HG02759 (cell line): Measurements from ENCODE around the gene TENM4.
"Not testable (repeated sequence)": the region's sequence is repeated elsewhere in the genome, so short reads cannot be mapped to it uniquely, and the experiment has no call there.

Experiments used
- ATAC-seq: cut with Tn5 transposase; IDR thresholded peaks from one replicate; pipeline ENCODE4 v1.9.1; 2021; ENCODE audit warnings: mild to moderate bottlenecking, moderate library complexity; ENCODE audit not compliant: unreplicated experiment

Gene TENM4

GRCh38 chr11:78993802-78994430, 446.9 kb downstream of the TENM4 start:
- no peak for ATAC-seq

- ATAC-seq = no peak
These were observed 449.1 kb downstream of the TENM4 start for GRCh38 chr11:78991681-78992080.

DNA sequence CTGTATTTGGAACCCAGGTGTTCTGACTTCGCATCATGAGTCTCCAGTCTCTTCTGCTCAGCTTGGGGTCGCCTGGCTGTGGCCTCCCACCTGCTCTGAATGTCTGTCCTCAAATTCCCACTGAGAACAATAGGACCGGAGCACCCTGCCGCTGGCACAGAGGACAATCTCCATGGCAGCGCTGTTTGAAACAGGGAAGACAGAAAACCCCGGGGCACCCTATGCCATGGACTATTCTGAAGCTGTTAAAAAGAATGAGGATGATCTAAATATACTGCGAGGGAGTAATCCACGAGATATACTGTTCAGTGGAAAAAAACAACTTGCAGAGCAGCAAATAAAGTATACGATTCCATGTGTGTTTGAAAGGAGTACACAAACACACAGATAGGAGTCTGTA, 450.6 kb downstream of the TENM4 start:
- ATAC-seq = no peak

DNA sequence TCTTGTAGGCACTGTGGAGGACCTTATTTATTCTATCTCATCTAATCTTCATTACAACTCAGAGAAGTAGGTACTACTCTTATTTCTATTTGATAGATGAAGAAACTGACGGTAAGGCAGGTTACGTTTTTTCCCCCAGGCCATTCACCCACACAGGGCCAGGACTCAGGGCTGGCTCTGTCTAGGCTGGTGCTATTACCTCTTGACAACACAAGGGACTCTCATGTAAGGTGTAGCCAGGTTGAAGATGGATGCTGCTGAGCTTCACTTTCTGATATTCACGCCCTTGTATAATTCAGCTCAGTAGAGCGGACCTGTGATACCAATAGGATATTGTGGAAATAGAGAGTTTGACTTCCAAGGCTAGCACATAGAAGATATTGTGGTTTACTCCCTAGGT, 453.1 kb downstream of the TENM4 start:
- ATAC-seq = no peak

- ATAC-seq = no peak
These were observed 454.5 kb downstream of the TENM4 start for GRCh38 chr11:78986305-78986704.

- no peak for ATAC-seq
These were observed 455.2 kb downstream of the TENM4 start for GRCh38 chr11:78985663-78986062.

GRCh38 chr11:78982473-78982872, 458.4 kb downstream of the TENM4 start:
- ATAC-seq = no peak

- ATAC-seq = no peak
These were observed 459.7 kb downstream of the TENM4 start for GRCh38 chr11:78981153-78981552.

- ATAC-seq = no peak
These were observed 462.0 kb downstream of the TENM4 start for GRCh38 chr11:78978831-78979230.

DNA sequence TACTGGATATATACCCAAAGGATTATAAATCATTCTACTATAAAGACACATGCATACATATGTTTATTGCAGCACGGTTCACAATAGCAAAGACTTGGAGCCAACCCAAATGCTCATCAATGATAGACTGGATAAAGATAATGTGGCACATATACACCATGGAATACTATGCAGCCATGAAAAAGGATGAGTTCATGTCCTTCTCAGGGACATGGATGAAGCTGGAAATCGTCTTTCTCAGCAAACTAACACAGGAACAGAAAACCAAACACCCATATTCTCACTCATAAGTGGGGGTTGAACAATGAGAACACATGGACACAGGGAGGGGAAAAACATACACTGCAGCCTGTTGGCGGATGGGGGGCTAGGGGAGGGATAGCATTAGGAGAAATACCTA, 463.0 kb downstream of the TENM4 start:
- ATAC-seq = not testable (repeated sequence)

DNA sequence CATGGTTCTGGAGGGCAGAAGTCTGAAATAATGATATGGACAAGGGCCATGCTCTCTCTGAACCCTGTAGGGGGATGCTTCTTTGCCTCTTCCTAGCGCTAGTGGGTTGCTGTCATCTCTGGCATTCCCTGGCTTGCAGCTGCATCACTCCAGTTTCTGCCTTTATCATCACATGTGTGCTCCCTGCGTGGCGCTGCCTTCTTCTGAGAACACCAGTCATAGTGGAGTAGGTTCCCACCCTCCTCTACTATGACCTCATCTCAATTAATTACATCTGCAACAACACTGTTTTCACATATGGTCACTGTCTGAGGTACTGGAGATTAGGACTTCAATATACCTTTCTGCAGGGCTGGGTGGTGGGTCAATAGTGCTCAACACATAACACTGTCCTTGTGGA, 463.8 kb downstream of the TENM4 start:
- no peak for ATAC-seq

- no peak for ATAC-seq
These were observed 465.7 kb downstream of the TENM4 start for GRCh38 chr11:78975081-78975480.

DNA sequence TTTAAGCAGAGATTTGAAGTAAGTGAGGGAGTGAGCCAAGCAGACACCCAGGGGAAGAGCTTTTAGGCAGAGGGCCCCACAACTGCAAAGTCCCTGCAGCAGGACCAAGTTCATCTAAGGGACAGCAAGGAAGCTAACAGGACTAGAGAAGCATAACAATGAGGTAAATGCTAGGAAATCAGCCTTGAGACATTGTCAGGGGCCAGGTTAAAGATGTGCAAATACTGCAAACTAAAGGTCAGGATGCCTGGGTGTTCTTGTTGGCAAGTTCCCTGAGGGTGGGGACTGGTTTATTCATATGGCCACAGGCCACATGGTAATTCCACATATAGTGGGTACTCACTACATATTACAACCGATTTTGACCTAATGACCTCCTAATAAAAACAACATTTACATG, 467.0 kb downstream of the TENM4 start:
- no peak for ATAC-seq

GRCh38 chr11:78972590-78972989, 468.2 kb downstream of the TENM4 start:
- no peak for ATAC-seq

- ATAC-seq = no peak
These were observed 468.7 kb downstream of the TENM4 start for GRCh38 chr11:78972177-78972576.

DNA sequence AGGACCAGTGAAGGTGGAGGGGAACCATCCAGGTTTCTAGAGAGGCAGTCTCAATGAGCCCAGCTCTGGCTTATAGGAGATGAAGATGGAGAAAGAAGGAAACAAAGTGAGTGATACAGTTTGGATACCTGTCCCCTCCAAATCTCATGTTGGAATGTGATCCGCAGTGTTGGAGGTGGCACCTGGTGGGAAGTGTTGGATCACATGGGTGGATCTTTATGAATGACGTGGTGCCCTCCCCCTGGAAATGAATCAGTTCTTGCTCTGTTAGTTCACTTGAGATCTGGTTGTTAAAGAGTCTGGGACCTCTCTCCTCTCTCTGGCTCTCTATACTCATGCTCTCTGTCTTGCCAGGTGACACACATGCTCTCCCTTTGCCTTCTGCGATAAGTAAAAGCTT, 473.0 kb downstream of the TENM4 start:
- ATAC-seq = no peak

- ATAC-seq = no peak
These were observed 475.4 kb downstream of the TENM4 start for GRCh38 chr11:78965432-78965831.

DNA sequence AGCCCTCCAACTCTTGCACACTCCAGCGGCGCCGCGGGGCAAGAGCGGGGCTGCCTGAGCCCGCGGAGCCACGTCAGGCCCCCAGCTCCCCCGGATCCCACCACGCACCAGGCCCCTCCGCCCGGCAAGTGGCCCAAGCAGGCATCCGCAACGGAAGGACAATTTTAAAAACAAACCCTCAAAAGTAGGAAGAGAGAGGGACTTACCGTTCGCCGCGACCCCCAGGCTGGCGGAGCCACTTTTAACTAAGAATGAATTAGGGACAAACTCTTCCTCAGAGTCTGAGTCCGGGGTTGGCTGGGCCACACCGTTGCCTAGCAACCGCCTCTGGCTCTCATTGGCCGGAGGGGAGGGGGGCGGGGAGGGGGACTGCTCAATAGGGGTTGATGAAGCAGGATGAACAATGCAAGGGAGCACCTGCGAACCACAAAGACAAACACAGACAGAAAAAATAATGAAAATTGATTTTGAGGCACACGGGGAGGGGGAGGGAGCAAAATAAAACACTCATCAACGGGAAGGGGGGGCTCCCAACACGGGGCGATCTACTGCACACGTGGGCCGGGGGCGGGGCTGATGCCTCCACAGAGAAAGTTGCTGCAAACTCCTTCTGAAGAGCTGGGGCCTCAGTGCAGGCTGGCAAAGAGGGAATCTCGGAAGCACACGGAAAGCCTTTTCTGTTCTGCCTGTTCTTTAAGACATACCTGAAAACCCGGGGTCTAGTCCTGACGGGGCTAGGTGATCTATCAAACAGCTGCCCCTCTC, 478.7 kb downstream of the TENM4 start:
- no peak for ATAC-seq

GRCh38 chr11:78961247-78961646, 479.6 kb downstream of the TENM4 start:
- no peak for ATAC-seq

GRCh38 chr11:78958444-78958843, 482.4 kb downstream of the TENM4 start:
- ATAC-seq = no peak

- no peak for ATAC-seq
These were observed 483.2 kb downstream of the TENM4 start for GRCh38 chr11:78957476-78958245.

GRCh38 chr11:78954696-78955095, 486.1 kb downstream of the TENM4 start:
- no peak for ATAC-seq
